NB4 (cell line): Measurements from ENCODE around the gene COA1.

Experiments used
- MYC ChIP-seq: IDR thresholded peaks from 2 replicates; pipeline ENCODE4 v1.6.1; 2011; ENCODE audit warnings: low read depth, low read length
- POLR2A ChIP-seq: IDR thresholded peaks from 2 replicates; pipeline ENCODE4 v1.6.1; 2011; ENCODE audit warnings: mild to moderate bottlenecking; ENCODE audit not compliant: insufficient read length; ENCODE audit errors: extremely low read depth
- TF ChIP-seq, protein P1 (sequence below): IDR thresholded peaks from 2 replicates; pipeline ENCODE4 v1.6.1; 2011; ENCODE audit warnings: low read depth, low read length
- TF ChIP-seq, protein P2 (sequence below): IDR thresholded peaks from one replicate; pipeline ENCODE4 v1.5.1; 2012; ENCODE audit warnings: low read depth, low read length

DNA sequence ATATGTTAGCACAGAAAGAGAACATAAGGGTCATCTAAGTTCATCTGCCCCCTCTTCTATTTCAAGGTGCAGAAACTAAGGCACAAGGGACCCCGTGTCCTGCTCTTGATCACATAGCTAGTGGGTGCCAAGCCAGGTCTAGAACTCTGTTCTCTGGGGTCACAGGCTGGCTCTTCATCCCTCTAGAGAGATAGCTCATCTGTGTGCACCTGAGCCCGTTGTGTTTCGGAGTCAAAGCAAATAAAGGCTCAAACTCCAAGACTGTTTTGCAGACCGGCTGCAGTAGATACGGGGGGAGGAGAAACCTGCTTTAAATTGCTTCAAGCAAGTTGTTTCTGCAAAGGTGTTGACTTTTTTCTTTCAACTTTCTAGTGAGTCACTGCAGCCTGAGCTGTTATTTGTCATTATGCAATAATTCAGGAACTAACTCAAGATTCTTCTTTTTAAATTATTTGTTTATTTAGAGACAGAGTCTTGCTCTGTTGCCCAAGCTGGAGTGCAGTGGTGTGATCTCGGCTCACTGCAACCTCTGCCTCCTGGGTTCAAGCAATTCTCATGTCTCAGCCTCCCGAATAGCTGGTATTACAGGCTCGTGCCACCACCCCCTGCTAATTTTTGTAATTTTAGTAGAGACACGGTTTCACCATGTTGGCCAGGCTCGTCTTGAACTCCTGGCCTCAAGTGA lies 35.6 kb upstream of the COA1 start:
- TF ChIP-seq, protein P1, sequence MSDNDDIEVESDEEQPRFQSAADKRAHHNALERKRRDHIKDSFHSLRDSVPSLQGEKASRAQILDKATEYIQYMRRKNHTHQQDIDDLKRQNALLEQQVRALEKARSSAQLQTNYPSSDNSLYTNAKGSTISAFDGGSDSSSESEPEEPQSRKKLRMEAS, result no peak
- TF ChIP-seq, protein P2, sequence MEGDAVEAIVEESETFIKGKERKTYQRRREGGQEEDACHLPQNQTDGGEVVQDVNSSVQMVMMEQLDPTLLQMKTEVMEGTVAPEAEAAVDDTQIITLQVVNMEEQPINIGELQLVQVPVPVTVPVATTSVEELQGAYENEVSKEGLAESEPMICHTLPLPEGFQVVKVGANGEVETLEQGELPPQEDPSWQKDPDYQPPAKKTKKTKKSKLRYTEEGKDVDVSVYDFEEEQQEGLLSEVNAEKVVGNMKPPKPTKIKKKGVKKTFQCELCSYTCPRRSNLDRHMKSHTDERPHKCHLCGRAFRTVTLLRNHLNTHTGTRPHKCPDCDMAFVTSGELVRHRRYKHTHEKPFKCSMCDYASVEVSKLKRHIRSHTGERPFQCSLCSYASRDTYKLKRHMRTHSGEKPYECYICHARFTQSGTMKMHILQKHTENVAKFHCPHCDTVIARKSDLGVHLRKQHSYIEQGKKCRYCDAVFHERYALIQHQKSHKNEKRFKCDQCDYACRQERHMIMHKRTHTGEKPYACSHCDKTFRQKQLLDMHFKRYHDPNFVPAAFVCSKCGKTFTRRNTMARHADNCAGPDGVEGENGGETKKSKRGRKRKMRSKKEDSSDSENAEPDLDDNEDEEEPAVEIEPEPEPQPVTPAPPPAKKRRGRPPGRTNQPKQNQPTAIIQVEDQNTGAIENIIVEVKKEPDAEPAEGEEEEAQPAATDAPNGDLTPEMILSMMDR, result no peak
- TF ChIP-seq POLR2A (no peak), MYC (no peak)
